Activated CD4-positive, alpha-beta T cell treated with anti-CD3 and anti-CD28 coated beads for 48 hours (primary cell): ENCODE measurements around the gene RUVBL1.
A peak's percentile ranks its signal among the peaks of the same experiment; 100 is the strongest.

Experiments
- DNase-seq: peaks from one replicate; pipeline ENCODE4 v3.0.0-alpha.2; 2020

The RUVBL1 gene

DNA sequence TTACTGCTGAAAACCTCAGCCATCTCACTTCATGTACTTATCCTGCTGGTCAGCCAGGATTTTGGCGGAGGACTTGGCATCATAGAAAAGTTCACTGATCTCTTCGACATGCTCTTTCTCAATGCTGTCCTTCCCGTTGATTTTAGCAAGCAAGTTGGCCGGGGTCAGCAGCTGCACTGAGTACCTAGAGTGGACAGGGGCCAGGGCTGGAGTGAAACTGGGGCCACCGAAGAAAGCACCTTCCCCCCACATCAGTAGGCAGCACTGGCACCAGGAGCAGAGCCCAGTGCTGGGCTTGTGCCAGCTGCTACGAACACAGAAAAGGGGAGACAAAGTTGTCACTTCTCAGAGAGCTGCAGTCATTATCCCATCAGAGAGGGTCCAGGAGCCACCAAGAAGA, 42.4 kb downstream of the RUVBL1 start:
- no peak for DNase-seq

- no peak for DNase-seq
Observed at GRCh38 chr3:128080323-128081080, 43.1 kb downstream of the RUVBL1 start.

GRCh38 chr3:128079823-128080222, 43.8 kb downstream of the RUVBL1 start:
- no peak for DNase-seq

GRCh38 chr3:128078875-128079274, 44.7 kb downstream of the RUVBL1 start:
- DNase-seq: no peak

- no peak for DNase-seq
Observed at GRCh38 chr3:128078322-128078721, 45.3 kb downstream of the RUVBL1 start.

DNA sequence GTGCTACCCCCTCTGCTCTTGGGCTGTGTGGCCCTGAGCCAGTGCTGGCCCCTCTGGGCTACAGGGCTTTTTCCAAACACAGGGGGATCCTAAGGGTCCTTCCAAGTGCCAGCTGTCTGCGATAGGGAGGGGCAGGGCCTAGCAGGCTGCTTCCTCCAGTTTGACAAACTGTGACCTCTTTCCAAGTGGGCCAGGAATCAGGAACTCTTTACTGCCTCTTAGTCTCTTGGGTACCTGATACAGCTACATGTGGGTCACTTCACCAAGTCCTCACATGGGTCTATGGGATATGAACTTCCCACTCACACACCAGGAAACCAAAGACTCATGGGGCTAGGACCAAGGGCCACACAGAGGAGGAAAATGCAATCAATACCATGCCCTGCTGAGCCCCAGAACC, 45.9 kb downstream of the RUVBL1 start:
- DNase-seq: no peak

DNA sequence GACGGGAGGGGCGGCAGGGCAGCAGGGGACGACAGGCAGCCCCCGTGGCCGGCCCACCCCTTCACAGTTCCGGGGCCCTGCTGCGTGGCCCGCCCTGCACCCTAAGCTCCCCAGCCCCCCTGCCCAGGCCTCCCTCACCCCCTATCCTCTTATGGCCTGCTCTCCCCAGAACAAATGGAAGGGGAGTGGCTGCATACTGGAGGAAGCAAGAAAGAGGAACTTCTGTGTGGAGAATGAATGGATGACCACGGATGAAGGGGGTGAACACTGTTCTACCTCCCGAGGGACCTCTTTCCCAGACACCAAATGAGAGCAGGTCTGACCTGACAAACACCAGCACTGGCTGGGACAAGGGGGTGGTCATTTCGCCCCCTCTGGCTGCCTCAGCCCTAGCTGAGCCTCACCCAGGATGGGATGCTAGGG, 46.4 kb downstream of the RUVBL1 start:
- DNase-seq: no peak

DNA sequence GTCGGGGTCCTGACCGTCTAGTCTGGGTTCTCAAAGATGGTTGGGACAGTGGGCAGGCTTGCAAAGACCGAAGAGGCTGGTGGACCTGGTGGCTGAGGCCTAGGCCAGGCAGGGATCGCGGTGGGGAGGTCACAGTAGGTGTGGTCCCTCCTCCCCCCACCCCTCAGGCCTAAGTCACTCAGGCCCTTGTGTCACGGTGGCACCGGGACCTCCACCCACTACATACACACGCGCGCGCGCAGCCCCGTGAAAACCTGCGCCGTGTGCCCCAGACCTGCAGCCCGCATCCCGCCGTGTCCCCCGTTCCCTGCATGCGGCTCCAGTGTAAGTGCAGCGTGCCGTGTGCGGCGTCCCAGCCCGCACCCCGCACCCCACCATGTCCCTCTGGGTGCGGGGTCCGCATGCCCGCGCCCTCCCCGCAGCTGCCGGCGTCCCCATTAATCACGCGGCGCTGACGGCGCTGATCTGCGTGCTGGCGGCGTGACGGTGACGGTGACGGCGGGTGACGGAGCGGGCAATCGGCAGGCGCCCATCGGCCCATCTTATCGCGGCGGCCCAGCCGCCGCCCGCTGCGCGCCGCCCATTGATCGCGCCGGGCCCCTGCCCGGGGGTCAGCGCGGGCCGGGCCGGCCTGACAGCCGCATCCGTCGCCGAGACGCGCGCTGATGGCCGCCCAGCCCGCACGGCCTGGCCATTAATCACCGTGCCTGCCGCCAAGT, 47.0 kb downstream of the RUVBL1 start:
- peak; percentile 58 for DNase-seq

GRCh38 chr3:128075522-128076482, 47.8 kb downstream of the RUVBL1 start:
- DNase-seq: peak; percentile 88

DNA sequence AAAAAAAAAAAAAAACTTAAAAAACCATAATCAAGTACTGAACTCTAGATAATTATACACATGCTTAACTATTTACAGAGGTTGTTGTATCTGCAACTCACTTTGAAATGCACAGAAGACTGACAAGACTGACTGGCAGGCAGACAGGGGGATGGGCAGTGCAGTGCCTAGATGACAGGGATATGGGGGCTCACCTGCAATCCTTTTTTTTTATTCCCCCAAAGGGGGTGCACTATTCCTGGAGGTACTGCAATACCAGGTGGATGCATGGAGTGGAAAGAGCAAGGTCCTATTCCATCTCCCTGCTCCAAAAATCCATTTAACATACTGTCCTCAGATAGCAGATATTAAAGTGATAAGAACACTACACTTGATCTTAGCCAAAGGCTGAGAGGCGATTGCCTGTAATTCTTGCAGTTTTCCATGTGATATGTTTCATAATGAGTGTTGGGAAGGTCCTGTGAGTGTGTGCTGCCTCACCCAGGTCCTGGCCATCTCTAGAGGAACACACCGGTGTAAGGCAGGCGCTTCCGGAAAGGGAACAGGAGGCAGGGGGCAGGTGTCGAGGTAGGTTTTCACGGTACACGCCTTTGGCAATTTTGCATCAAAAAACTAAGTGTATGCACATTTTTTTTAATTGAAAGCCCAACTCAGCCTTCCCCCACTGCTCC, 48.6 kb downstream of the RUVBL1 start:
- no peak for DNase-seq

- no peak for DNase-seq
Observed at GRCh38 chr3:128073807-128074206, 49.8 kb downstream of the RUVBL1 start.

DNA sequence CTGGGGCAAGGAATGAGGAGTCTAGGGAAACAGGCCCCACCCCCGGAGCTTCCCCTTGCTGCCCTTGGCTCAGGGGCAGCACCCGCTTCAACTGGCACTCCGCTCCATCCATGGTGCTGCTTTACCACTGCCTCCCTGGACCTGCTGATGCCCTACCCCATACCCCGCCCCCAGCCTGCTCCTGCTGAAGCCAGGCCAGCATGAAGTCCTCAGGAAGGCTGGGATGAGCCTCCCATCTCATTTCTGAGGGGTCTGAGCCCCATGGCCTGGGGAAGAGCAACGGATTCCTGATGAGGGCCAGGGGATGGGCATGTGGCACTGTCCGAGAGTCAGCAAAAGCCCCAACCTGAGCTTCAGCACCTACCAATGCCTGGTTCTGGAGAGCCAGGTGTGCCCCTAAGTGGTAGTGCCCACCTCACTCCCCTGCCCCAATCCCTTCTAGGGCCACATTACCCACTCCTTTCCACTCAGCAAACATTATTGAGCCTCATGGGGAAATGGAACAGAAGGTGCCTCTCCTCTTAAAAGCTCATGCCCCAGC, 50.4 kb downstream of the RUVBL1 start:
- no peak for DNase-seq

- no peak for DNase-seq
Observed at GRCh38 chr3:128072454-128073184, 51.0 kb downstream of the RUVBL1 start.

- DNase-seq: no peak
Observed at GRCh38 chr3:128071771-128072453, 51.7 kb downstream of the RUVBL1 start.

DNA sequence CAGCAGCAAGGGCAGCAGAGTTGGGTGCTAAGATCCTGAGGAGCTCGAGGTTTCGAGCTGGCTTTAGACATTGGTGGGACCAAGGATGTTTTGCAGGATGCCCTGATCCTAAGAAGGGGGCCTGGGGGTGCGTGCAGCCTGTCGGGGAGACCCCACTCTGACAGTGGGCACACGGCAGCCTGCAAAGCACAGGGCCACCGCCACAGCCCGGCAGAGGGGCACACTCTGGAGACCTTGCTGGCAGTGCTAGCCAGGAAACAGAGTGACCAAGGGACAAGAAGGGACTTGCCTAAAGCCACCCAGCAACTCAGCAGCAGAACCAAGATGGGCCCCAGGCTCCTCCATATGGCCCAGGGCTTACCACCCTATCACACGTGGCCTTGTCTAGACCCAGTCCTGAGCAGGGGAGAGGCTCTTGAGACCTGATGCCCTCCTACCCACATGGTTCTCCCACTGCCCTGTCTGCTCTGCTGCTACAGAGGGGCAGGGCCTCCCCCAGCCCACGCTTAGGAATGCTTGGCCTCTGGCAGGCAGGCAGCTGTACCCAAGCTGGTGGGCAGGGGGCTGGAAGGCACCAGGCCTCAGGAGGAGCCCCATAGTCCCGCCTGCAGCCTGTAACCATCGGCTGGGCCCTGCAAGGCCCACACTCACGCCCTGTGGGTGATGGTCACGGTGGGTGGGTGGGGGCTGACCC, 52.6 kb downstream of the RUVBL1 start:
- no peak for DNase-seq

DNA sequence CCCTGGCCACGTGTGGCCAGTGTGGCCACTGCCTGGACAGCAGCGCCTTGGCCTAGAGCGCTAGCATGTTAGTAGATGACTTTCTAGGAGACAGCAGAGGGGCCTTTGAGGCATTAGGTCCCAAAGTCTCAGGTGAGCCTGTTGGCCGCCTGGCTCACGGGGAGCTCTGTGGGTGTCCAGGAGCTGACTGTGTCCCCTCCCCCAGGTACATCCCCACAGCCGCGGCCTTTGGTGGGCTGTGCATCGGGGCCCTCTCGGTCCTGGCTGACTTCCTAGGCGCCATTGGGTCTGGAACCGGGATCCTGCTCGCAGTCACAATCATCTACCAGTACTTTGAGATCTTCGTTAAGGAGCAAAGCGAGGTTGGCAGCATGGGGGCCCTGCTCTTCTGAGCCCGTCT, 54.3 kb downstream of the RUVBL1 start:
- no peak for DNase-seq

DNA sequence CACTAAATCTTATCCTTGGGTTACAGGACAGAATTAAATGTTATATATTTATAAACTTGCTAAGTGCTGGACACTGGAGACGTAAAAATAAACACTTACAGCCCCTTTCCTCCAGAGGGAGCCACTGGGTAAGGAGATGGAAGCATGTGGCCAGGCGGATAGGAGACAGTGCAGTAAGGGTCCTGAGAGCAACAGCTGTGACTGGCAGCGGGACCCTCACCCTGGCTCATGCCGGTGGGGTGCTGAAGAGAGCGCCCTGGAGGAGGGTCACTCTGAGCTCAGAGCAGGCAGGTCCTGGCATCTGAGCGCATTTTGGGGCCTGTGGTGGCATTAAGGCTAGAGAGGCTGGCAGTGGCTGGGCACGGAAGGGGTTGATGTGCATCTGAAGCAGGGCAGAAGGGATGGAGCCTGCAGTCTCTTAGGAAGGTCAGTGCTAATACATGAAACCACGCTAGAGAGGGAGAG, 55.4 kb downstream of the RUVBL1 start:
- peak; percentile 36 for DNase-seq

DNA sequence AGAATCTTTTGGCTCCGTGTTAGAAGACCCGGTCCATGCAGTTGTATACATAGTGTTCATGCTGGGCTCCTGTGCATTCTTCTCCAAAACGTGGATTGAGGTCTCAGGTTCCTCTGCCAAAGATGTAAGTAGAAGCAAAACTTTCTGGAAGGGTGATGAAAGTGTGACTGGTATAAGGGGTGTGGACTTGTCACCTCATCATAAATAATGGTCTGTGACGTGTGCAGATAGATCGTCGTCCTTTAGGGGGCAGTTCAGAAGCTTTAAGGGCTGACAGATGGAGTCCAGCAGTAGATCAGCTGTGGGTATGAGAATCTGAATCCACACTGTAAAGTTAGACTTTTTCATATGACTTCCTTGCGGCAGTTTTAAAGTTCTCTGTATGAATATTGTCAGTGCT, 56.1 kb downstream of the RUVBL1 start:
- no peak for DNase-seq

GRCh38 chr3:128066676-128067075, 56.9 kb downstream of the RUVBL1 start:
- no peak for DNase-seq

DNA sequence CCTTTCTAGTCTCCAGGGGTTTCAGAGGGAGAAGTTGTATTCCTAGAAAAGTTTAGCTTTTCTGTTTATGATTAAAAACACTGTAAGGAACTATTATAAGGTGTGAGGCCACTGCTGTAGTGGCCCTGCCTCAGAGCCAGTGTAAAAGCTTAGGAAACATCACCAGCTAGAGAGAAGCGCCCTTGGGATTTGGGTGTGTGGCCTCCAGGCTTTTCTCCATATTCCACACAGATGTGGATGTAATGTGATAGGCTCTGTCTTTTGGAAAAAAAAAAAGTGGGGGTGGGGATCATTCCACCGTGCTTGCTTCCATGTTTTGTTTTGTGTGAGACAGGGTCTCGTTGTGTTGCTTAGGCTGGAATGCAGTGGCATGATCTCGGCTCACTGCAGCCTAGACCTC, 57.5 kb downstream of the RUVBL1 start:
- no peak for DNase-seq
